Keratinocyte (primary cell): ENCODE data around the gene DPYD. TPM values are rescaled to one million over a fixed set of nuclear protein-coding genes. Genes with fewer than 3 reads are reported as not detected.

Experiments used
- DNase-seq: peaks from one replicate; pipeline ENCODE4 v3.0.0-alpha.2; 2011; ENCODE audit warnings: low read depth, missing footprints, low spot score
- FAIRE-seq: peaks from 2 replicates; lab custom pipeline; 2011; peaks lifted over from hg19 to GRCh38; lab: Jason Lieb, UNC
- H2AFZ ChIP-seq: 2 replicates; pipeline ENCODE4 v1.6.0; 2012; ENCODE audit warnings: low read length, control low read depth, inconsistent platforms; ENCODE audit not compliant: control insufficient read depth
- H3K27ac ChIP-seq: 2 replicates; pipeline ENCODE4 v1.5.1; 2011; ENCODE audit warnings: low read length; ENCODE audit not compliant: control insufficient read depth, insufficient read depth
- H3K27me3 ChIP-seq: 3 replicates; pipeline ENCODE4 v1.6.0; 2011; ENCODE audit warnings: low read length; ENCODE audit not compliant: control insufficient read depth, insufficient read depth; ENCODE audit errors: extremely low read depth
- H3K36me3 ChIP-seq, 2 experiments: 2 replicates in 1 of 2; 3 replicates in 1 of 2; pipeline ENCODE4 v1.5.1; 2011; ENCODE audit warnings: low read length in 2 of 2, mild to moderate bottlenecking in 1 of 2; ENCODE audit not compliant: control insufficient read depth in 2 of 2, insufficient read depth in 2 of 2; ENCODE audit errors: extremely low read depth in 1 of 2
- H3K4me1 ChIP-seq: 3 replicates; pipeline ENCODE4 v1.5.1; 2011; ENCODE audit warnings: low read length; ENCODE audit not compliant: control insufficient read depth, insufficient read depth; ENCODE audit errors: extremely low read depth
- H3K4me2 ChIP-seq: 3 replicates; pipeline ENCODE4 v1.6.0; 2011; ENCODE audit warnings: low read depth, low read length; ENCODE audit not compliant: control insufficient read depth, insufficient read depth; ENCODE audit errors: extremely low read depth
- H3K4me3 ChIP-seq, 3 experiments: fragments of 200-600 bp in 1 of 3; sonication (generic) in 1 of 3; 2 replicates in 2 of 3; 3 replicates in 1 of 3; pipeline ENCODE4 v1.5.1; 2011 to 2016; ENCODE audit warnings: low read length in 3 of 3, mild to moderate bottlenecking in 3 of 3, control low read depth in 2 of 3, inconsistent platforms in 1 of 3, low read depth in 1 of 3, mixed read lengths in 1 of 3, mixed run types in 1 of 3, moderate library complexity in 1 of 3; ENCODE audit not compliant: control insufficient read depth in 2 of 3, insufficient read depth in 2 of 3; ENCODE audit errors: extremely low read depth in 1 of 3
- H3K79me2 ChIP-seq: 2 replicates; pipeline ENCODE4 v1.6.0; 2012; ENCODE audit warnings: low read length; ENCODE audit not compliant: control insufficient read depth, insufficient read depth
- H3K9ac ChIP-seq: 3 replicates; pipeline ENCODE4 v1.6.0; 2011; ENCODE audit warnings: low read length; ENCODE audit not compliant: control insufficient read depth, insufficient read depth; ENCODE audit errors: extremely low read depth
- H3K9me1 ChIP-seq: 3 replicates; pipeline ENCODE4 v1.6.0; 2011; ENCODE audit warnings: low read length; ENCODE audit not compliant: control insufficient read depth, insufficient read depth; ENCODE audit errors: extremely low read depth
- H3K9me3 ChIP-seq: 2 replicates; pipeline ENCODE4 v1.5.1; 2012; ENCODE audit warnings: low read depth, low read length; ENCODE audit not compliant: control insufficient read depth
- H4K20me1 ChIP-seq: 3 replicates; pipeline ENCODE4 v1.6.0; 2011; ENCODE audit warnings: low read length; ENCODE audit not compliant: control insufficient read depth, insufficient read depth; ENCODE audit errors: extremely low read depth
- EZH2 ChIP-seq: IDR thresholded peaks from one replicate; pipeline ENCODE4 v1.6.1; 2012; ENCODE audit warnings: inconsistent platforms, mild to moderate bottlenecking, low read length, moderate library complexity
- dilution Hi-C: fragments of 300-500 bp; cut with MboI; formaldehyde crosslinking; loops from one replicate; pipeline ENCODE4 v1.7.0; 2020; ENCODE audit warnings: low sequenced_read_pairs; ENCODE audit not compliant: extremely low pct_ligation_motif_present
- polyA plus RNA-seq, 5 experiments: library from polyadenylated mRNA; depleted of rRNA in 3 of 5; stranded (reverse) in 3 of 5; stranded (forward) in 1 of 5; unstranded in 1 of 5; fragments of >200 nt; gene quantifications; 1 replicate in 1 of 5; 2 replicates in 3 of 5; 3 replicates in 1 of 5; pipeline versions ENCODE4 v1.2.1 to v1.2.3, GENCODE V29; 2011 to 2012; ENCODE audit warnings: missing spikeins in 2 of 5, low read depth in 1 of 5, low replicate concordance in 1 of 5
- TF ChIP-seq, protein P1 (sequence below), 3 experiments: IDR thresholded peaks in 1 of 3; conservative IDR thresholded peaks in 1 of 3; optimal IDR thresholded peaks in 1 of 3; 2 replicates in 2 of 3; 3 replicates in 1 of 3; pipeline versions ENCODE3 to v1.5.1; 2011; ENCODE audit warnings: low read length in 3 of 3, mild to moderate bottlenecking in 3 of 3, moderate library complexity in 2 of 3, control low read depth in 1 of 3, inconsistent platforms in 1 of 3; ENCODE audit not compliant: insufficient read depth in 2 of 3; ENCODE audit errors: extremely low read depth in 1 of 3

The DPYD gene
- polyA plus RNA-seq, 1 donor (not counting 4 experiments of a cell fraction or from before 2014, with no cell fraction given), result 1.9 TPM

DNA sequence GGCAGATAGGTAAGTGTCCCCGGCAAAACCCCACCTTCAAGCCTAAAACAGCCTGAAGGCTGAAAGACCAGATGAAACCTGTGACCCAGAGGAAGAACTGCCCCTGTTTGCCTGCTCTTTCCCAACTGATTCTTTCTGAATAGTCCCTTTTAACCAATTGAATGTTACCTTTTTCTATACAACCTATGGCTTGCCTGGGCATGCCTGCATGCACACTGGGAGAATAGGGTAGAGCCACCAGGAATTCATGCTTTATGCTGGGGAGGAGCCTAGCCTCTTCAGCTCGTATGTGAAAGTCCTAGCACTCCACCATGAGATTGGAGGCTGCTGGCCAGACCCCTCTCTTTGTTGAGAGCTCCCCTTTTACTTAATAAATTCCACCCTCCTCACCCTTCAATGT, 859.2 kb downstream of the DPYD start:
- Histone ChIP-seq H3K4me1 (peaks cover 2% of the 10 kb centered on the region), H3K4me3 (no peak overlapping the region), H3K79me2 (no peaks in the 10 kb centered on the region), H3K9ac (no peak overlapping the region), H3K36me3 (no peaks in the 10 kb centered on the region), H4K20me1 (no peaks in the 10 kb centered on the region), H3K27ac (no peak overlapping the region), H3K4me2 (no peak overlapping the region), H3K9me3 (peaks cover under 1% of the 10 kb centered on the region), H3K9me1 (no peaks in the 10 kb centered on the region), H3K27me3 (no peaks in the 10 kb centered on the region), H2AFZ (peak overlapping the region; percentile 8)
- DNase-seq, result no peak
- FAIRE-seq, result no peak
- no peak for TF ChIP-seq EZH2
- TF ChIP-seq, protein P1, sequence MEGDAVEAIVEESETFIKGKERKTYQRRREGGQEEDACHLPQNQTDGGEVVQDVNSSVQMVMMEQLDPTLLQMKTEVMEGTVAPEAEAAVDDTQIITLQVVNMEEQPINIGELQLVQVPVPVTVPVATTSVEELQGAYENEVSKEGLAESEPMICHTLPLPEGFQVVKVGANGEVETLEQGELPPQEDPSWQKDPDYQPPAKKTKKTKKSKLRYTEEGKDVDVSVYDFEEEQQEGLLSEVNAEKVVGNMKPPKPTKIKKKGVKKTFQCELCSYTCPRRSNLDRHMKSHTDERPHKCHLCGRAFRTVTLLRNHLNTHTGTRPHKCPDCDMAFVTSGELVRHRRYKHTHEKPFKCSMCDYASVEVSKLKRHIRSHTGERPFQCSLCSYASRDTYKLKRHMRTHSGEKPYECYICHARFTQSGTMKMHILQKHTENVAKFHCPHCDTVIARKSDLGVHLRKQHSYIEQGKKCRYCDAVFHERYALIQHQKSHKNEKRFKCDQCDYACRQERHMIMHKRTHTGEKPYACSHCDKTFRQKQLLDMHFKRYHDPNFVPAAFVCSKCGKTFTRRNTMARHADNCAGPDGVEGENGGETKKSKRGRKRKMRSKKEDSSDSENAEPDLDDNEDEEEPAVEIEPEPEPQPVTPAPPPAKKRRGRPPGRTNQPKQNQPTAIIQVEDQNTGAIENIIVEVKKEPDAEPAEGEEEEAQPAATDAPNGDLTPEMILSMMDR (optimal IDR thresholded peaks at IDR 0.05 in 1 of 3, IDR thresholded peaks at IDR 0.05 in 1 of 3, conservative IDR thresholded peaks at IDR 0.05 in 1 of 3; ENCODE audit: extremely low read depth in 1 of 3, insufficient read depth in 2 of 3, low read length in 3 of 3), result no peak
- dilution Hi-C loops, result no loop called here

DNA sequence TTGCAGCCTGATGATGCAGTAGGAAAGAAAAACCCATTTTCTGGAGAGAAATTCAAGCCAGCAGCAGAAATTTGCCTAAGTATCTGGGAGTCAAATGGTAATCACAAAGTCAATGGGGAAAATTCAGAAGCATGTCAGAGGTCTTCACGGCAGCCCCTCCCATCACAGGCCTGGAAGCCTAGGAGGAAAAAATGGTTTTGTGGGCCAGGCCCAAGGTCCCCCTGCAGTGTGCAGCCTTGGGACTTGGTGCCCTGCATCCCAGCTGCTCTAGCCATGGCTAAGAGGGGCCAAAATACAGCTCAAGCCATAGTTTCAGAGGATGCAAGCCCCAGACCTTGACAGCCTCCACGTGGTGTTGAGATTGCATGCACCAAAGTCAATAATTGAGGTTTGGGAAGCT, 864.4 kb downstream of the DPYD start:
- Histone ChIP-seq H3K79me2 (no peaks in the 10 kb centered on the region), H4K20me1 (no peaks in the 10 kb centered on the region), H3K27me3 (no peaks in the 10 kb centered on the region), H3K4me1 (no peaks in the 10 kb centered on the region), H3K4me3 (no peak overlapping the region), H3K36me3 (no peaks in the 10 kb centered on the region), H3K9me3 (peaks cover 2% of the 10 kb centered on the region), H3K9ac (no peak overlapping the region), H3K27ac (no peak overlapping the region), H3K4me2 (no peak overlapping the region), H2AFZ (no peak overlapping the region), H3K9me1 (no peaks in the 10 kb centered on the region)
- DNase-seq (no peak), FAIRE-seq (no peak)
- dilution Hi-C loops, result no loop called here
- no peak for TF ChIP-seq EZH2
- TF ChIP-seq, protein P1 (optimal IDR thresholded peaks at IDR 0.05 in 1 of 3, IDR thresholded peaks at IDR 0.05 in 1 of 3, conservative IDR thresholded peaks at IDR 0.05 in 1 of 3; ENCODE audit: extremely low read depth in 1 of 3, insufficient read depth in 2 of 3, low read length in 3 of 3), result no peak
